GM10847 (cell line): ENCODE measurements around the gene FAM124A.

Source experiments
- POLR2A ChIP-seq: IDR thresholded peaks from 2 replicates; pipeline ENCODE4 v1.6.1; 2011; ENCODE audit not compliant: insufficient read length; ENCODE audit errors: extremely low read depth

Gene FAM124A

GRCh38 chr13:51230477-51231105 lies 8.4 kb downstream of the FAM124A start:
- TF ChIP-seq POLR2A, result no peak

GRCh38 chr13:51231456-51231855 lies 9.3 kb downstream of the FAM124A start:
- TF ChIP-seq POLR2A, result no peak

GRCh38 chr13:51232328-51232727 lies 10.1 kb downstream of the FAM124A start:
- TF ChIP-seq POLR2A, result no peak

- no peak for TF ChIP-seq POLR2A
Measured at GRCh38 chr13:51233117-51233826, 11.1 kb downstream of the FAM124A start.

GRCh38 chr13:51234676-51235075 lies 12.5 kb downstream of the FAM124A start:
- no peak for TF ChIP-seq POLR2A

GRCh38 chr13:51235186-51235585 lies 13.0 kb downstream of the FAM124A start:
- no peak for TF ChIP-seq POLR2A

- TF ChIP-seq POLR2A, result no peak
Measured at GRCh38 chr13:51235756-51236490, 13.7 kb downstream of the FAM124A start.

GRCh38 chr13:51236491-51236792 lies 14.2 kb downstream of the FAM124A start:
- no peak for TF ChIP-seq POLR2A

- no peak for TF ChIP-seq POLR2A
Measured at GRCh38 chr13:51237386-51237785, 15.2 kb downstream of the FAM124A start.

GRCh38 chr13:51237887-51238286 lies 15.7 kb downstream of the FAM124A start:
- no peak for TF ChIP-seq POLR2A

GRCh38 chr13:51240178-51240577 lies 18.0 kb downstream of the FAM124A start:
- TF ChIP-seq POLR2A, result no peak

- TF ChIP-seq POLR2A, result no peak
Measured at GRCh38 chr13:51240958-51241357, 18.8 kb downstream of the FAM124A start.

- no peak for TF ChIP-seq POLR2A
Measured at GRCh38 chr13:51241720-51242119, 19.5 kb downstream of the FAM124A start.

- TF ChIP-seq POLR2A, result no peak
Measured at GRCh38 chr13:51243227-51243626, 21.0 kb downstream of the FAM124A start.

GRCh38 chr13:51243832-51244231 lies 21.6 kb downstream of the FAM124A start:
- no peak for TF ChIP-seq POLR2A

- TF ChIP-seq POLR2A, result no peak
Measured at GRCh38 chr13:51244637-51245405, 22.6 kb downstream of the FAM124A start.

- no peak for TF ChIP-seq POLR2A
Measured at GRCh38 chr13:51245583-51245982, 23.4 kb downstream of the FAM124A start.
